HUES6 (cell line): ENCODE measurements around the gene CA11.

Experiments used
- H3K27ac ChIP-seq: 2 replicates; pipeline ENCODE4 v1.7.0; 2013; ENCODE audit warnings: low read depth, mild to moderate bottlenecking, low read length, inconsistent platforms
- H3K27me3 ChIP-seq: 2 replicates; pipeline ENCODE4 v1.6.1; 2013; ENCODE audit warnings: low read length; ENCODE audit not compliant: control insufficient read depth, insufficient read depth
- H3K36me3 ChIP-seq: 2 replicates; pipeline ENCODE4 v1.6.1; 2013; ENCODE audit warnings: low read length; ENCODE audit not compliant: control insufficient read depth, insufficient read depth
- H3K4me1 ChIP-seq: 2 replicates; pipeline ENCODE4 v1.6.1; 2013; ENCODE audit warnings: low read length; ENCODE audit not compliant: control insufficient read depth, insufficient read depth
- H3K4me3 ChIP-seq: 2 replicates; pipeline ENCODE4 v1.5.1; 2013; ENCODE audit warnings: low read depth, low read length
- H3K9ac ChIP-seq: one replicate; pipeline ENCODE4 v1.6.1; 2013; ENCODE audit warnings: mild to moderate bottlenecking, low read length
- H3K9me3 ChIP-seq: 2 replicates; pipeline ENCODE4 v1.6.1; 2013; ENCODE audit warnings: low read depth, low read length; ENCODE audit not compliant: control insufficient read depth, insufficient read depth

CA11 gene

GRCh38 chr19:48641850-48642249 is 4.1 kb downstream of the CA11 start:
- H3K36me3 ChIP-seq: no peaks in the 10 kb centered on the region
- no peak overlapping the region for H3K4me3 ChIP-seq
- H3K27ac ChIP-seq: no peak overlapping the region
- H3K9ac ChIP-seq: no peak overlapping the region
- H3K27me3 ChIP-seq: peaks cover 7% of the 10 kb centered on the region
- peaks cover 30% of the 10 kb centered on the region for H3K4me1 ChIP-seq
- no peaks in the 10 kb centered on the region for H3K9me3 ChIP-seq

GRCh38 chr19:48639483-48640375 is 6.3 kb downstream of the CA11 start:
- H3K27me3 ChIP-seq: peaks cover 21% of the 10 kb centered on the region
- no peaks in the 10 kb centered on the region for H3K9me3 ChIP-seq
- no peak overlapping the region for H3K27ac ChIP-seq
- H3K4me1 ChIP-seq: peaks cover 40% of the 10 kb centered on the region
- peak overlapping the region; percentile 22 for H3K9ac ChIP-seq
- H3K4me3 ChIP-seq: peak overlapping the region; percentile 54
- no peaks in the 10 kb centered on the region for H3K36me3 ChIP-seq

- Histone ChIP-seq H3K27ac (no peak overlapping the region), H3K9ac (peak overlapping the region; percentile 40)
Observed at GRCh38 chr19:48638831-48639381, 7.1 kb downstream of the CA11 start.

GRCh38 chr19:48637948-48638830 is 7.8 kb downstream of the CA11 start:
- Histone ChIP-seq H3K9ac (peak overlapping the region; percentile 62), H3K4me1 (peaks cover 47% of the 10 kb centered on the region), H3K36me3 (no peaks in the 10 kb centered on the region), H3K4me3 (peak overlapping the region; percentile 61), H3K27me3 (peaks cover 21% of the 10 kb centered on the region), H3K9me3 (no peaks in the 10 kb centered on the region), H3K27ac (peak overlapping the region; percentile 76)

More at GRCh38 chr19:48638831-48639381, 7.1 kb downstream of the CA11 start:
- Histone ChIP-seq H3K27me3 (peaks cover 21% of the 10 kb centered on the region), H3K4me3 (peak overlapping the region; percentile 54), H3K9me3 (no peaks in the 10 kb centered on the region), H3K36me3 (no peaks in the 10 kb centered on the region), H3K4me1 (peaks cover 39% of the 10 kb centered on the region)

GRCh38 chr19:48637449-48637947 is 8.5 kb downstream of the CA11 start:
- Histone ChIP-seq H3K9ac (peak overlapping the region; percentile 62), H3K9me3 (no peaks in the 10 kb centered on the region), H3K4me1 (peaks cover 52% of the 10 kb centered on the region), H3K27ac (peak overlapping the region; percentile 76), H3K36me3 (no peaks in the 10 kb centered on the region), H3K27me3 (peaks cover 21% of the 10 kb centered on the region), H3K4me3 (peak overlapping the region; percentile 68)

- peaks cover 21% of the 10 kb centered on the region for H3K27me3 ChIP-seq
- peaks cover 54% of the 10 kb centered on the region for H3K4me1 ChIP-seq
- peak within 1 kb of the TSS; percentile 76 for H3K27ac ChIP-seq
- no peaks in the 10 kb centered on the region for H3K9me3 ChIP-seq
- peak within 1 kb of the TSS; percentile 68 for H3K4me3 ChIP-seq
- peak within 1 kb of the TSS; percentile 62 for H3K9ac ChIP-seq
- no peaks in the 10 kb centered on the region for H3K36me3 ChIP-seq
Observed at GRCh38 chr19:48636859-48637448, 9.0 kb downstream of the CA11 start, which contains the start of gene DBP. Gene DBP, minus strand, starts transcription at chr19:48637379. Its CDS starts 385 bp downstream, at chr19:48636994.

GRCh38 chr19:48635966-48636858 is 9.8 kb downstream of the CA11 start:
- H3K9me3 ChIP-seq: no peaks in the 10 kb centered on the region
- H3K27me3 ChIP-seq: peaks cover 21% of the 10 kb centered on the region
- H3K27ac ChIP-seq: no peak overlapping the region
- peaks cover 56% of the 10 kb centered on the region for H3K4me1 ChIP-seq
- H3K4me3 ChIP-seq: peak overlapping the region; percentile 68
- no peaks in the 10 kb centered on the region for H3K36me3 ChIP-seq
- H3K9ac ChIP-seq: no peak overlapping the region

- H3K4me3 ChIP-seq: peak overlapping the region; percentile 68
Observed at GRCh38 chr19:48635263-48635965, 10.6 kb downstream of the CA11 start.

GRCh38 chr19:48634424-48635262 is 11.3 kb downstream of the CA11 start:
- no peak overlapping the region for H3K27ac ChIP-seq
- peaks cover 17% of the 10 kb centered on the region for H3K27me3 ChIP-seq
- no peak overlapping the region for H3K9ac ChIP-seq
- H3K4me1 ChIP-seq: peaks cover 55% of the 10 kb centered on the region
- H3K4me3 ChIP-seq: peak overlapping the region; percentile 44
- no peaks in the 10 kb centered on the region for H3K9me3 ChIP-seq
- H3K36me3 ChIP-seq: no peaks in the 10 kb centered on the region

More at GRCh38 chr19:48635263-48635965, 10.6 kb downstream of the CA11 start:
- Histone ChIP-seq H3K27me3 (peaks cover 21% of the 10 kb centered on the region), H3K9me3 (no peaks in the 10 kb centered on the region), H3K4me1 (peaks cover 60% of the 10 kb centered on the region), H3K9ac (no peak overlapping the region), H3K27ac (no peak overlapping the region), H3K36me3 (no peaks in the 10 kb centered on the region)
